ENCODE measurements around the gene ANO10.

- TF ChIP-seq CTCF (IDR thresholded peaks at IDR 0.05; ENCODE audit: low read length) (no peak), EZH2 (IDR thresholded peaks at IDR 0.05; ENCODE audit: borderline replicate concordance, low read length) (no peak)
Observed at GRCh38 chr3:43490640-43491185, 131.1 kb downstream of the ANO10 start.

All from OCI-LY1 (cell line).